Measurements from ENCODE around the gene TECR.

Gene TECR

DNA sequence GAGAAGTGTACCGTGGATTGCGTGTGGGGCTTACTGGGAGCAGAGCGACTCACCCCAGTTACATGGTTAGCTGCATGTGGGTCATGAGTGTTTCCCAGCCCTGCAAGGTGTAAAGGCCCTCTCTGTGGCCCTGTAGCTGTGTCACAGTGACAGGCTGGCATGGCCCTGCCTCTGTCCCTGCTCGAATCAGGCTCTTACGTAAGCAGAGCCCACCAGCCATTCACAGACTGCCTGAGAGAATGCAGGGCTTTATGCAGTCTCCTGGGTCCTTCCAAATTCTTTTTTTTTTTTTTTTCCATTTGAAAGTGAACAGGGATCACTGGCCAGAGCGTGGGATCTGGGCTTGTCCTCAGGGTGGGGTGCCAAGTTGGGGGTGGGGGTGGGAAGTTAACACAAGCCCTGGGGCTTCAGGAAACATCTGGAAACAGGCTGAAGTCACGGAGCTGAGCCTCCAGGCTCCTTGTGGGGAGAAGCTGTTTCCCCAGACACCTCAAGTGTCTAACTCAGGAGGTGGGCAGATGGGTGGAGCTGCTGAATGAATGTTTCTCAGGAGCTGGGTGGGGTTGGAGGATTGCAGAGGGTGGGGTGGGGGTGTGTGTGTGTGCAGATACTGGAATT lies 13.4 kb downstream of the TECR start:
- Histone ChIP-seq H3K9ac (ENCODE audit: low read length) (no peak overlapping the region), H3K4me1 (ENCODE audit: low read length) (no peaks in the 10 kb centered on the region), H3F3A (ENCODE audit: insufficient read depth, low read length) (no peaks in the 10 kb centered on the region), H3K9me2 (replicated peaks; ENCODE audit: insufficient read depth, low read length) (no peaks in the 10 kb centered on the region), H3K27ac (ENCODE audit: low read length) (no peak overlapping the region), H2AFZ (ENCODE audit: low read length) (no peak overlapping the region), H3K27me3 (replicated peaks; ENCODE audit: insufficient read depth, low read length) (no peaks in the 10 kb centered on the region), H3K79me2 (ENCODE audit: low read length) (peaks cover 51% of the 10 kb centered on the region), H3K9me3 (replicated peaks; ENCODE audit: insufficient read depth, low read length) (no peaks in the 10 kb centered on the region), H3K4me2 (ENCODE audit: low read depth, low read length) (no peak overlapping the region), H3K36me3 (replicated peaks; ENCODE audit: insufficient read depth, low read length) (no peaks in the 10 kb centered on the region), H3K4me3 (ENCODE audit: low read length) (no peak overlapping the region), H4K20me1 (ENCODE audit: insufficient read depth, low read length) (no peaks in the 10 kb centered on the region)
- no peak for TF ChIP-seq EZH2phosphoT487 (IDR thresholded peaks at IDR 0.05; ENCODE audit: low read length)
- TF ChIP-seq, protein P1, sequence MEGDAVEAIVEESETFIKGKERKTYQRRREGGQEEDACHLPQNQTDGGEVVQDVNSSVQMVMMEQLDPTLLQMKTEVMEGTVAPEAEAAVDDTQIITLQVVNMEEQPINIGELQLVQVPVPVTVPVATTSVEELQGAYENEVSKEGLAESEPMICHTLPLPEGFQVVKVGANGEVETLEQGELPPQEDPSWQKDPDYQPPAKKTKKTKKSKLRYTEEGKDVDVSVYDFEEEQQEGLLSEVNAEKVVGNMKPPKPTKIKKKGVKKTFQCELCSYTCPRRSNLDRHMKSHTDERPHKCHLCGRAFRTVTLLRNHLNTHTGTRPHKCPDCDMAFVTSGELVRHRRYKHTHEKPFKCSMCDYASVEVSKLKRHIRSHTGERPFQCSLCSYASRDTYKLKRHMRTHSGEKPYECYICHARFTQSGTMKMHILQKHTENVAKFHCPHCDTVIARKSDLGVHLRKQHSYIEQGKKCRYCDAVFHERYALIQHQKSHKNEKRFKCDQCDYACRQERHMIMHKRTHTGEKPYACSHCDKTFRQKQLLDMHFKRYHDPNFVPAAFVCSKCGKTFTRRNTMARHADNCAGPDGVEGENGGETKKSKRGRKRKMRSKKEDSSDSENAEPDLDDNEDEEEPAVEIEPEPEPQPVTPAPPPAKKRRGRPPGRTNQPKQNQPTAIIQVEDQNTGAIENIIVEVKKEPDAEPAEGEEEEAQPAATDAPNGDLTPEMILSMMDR (IDR thresholded peaks at IDR 0.05; ENCODE audit: low read length) = no peak
- no peak for TF ChIP-seq EZH2 (optimal IDR thresholded peaks at IDR 0.05; ENCODE audit: low read depth, low read length)
- no peak for DNase-seq

DNA sequence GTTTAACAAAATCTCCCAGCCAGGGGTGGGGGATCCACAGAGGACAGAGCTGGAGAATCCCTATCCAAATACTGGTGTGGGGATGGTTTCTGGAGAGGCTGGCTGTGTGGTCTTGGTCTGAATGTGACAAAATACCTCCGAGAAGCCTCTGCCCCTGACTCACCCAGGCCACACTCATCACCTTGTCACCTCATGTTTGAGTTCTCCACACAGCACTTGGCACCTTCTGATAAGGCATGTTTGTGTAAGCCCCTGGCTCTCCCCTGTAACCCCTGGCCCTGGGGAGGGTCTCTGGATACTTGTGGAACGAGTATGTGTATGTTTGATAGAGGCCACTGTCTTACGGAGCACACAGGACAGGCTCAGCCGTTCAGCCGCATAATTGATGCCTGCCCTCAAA lies 14.7 kb downstream of the TECR start:
- no peak for DNase-seq
- Histone ChIP-seq H2AFZ (ENCODE audit: low read length) (no peak overlapping the region), H3K4me2 (ENCODE audit: low read depth, low read length) (no peak overlapping the region), H3F3A (ENCODE audit: insufficient read depth, low read length) (no peaks in the 10 kb centered on the region), H3K9ac (ENCODE audit: low read length) (no peak overlapping the region), H3K27ac (ENCODE audit: low read length) (no peak overlapping the region), H3K27me3 (replicated peaks; ENCODE audit: insufficient read depth, low read length) (no peaks in the 10 kb centered on the region), H3K9me2 (replicated peaks; ENCODE audit: insufficient read depth, low read length) (no peaks in the 10 kb centered on the region), H3K9me3 (replicated peaks; ENCODE audit: insufficient read depth, low read length) (no peaks in the 10 kb centered on the region), H3K4me3 (ENCODE audit: low read length) (no peak overlapping the region), H3K4me1 (ENCODE audit: low read length) (no peaks in the 10 kb centered on the region), H3K36me3 (replicated peaks; ENCODE audit: insufficient read depth, low read length) (no peaks in the 10 kb centered on the region), H3K79me2 (ENCODE audit: low read length) (peaks cover 50% of the 10 kb centered on the region), H4K20me1 (ENCODE audit: insufficient read depth, low read length) (no peaks in the 10 kb centered on the region)
- TF ChIP-seq EZH2phosphoT487 (IDR thresholded peaks at IDR 0.05; ENCODE audit: low read length) (no peak), EZH2 (optimal IDR thresholded peaks at IDR 0.05; ENCODE audit: low read depth, low read length) (no peak)
- TF ChIP-seq, protein P1 (IDR thresholded peaks at IDR 0.05; ENCODE audit: low read length) = no peak

DNA sequence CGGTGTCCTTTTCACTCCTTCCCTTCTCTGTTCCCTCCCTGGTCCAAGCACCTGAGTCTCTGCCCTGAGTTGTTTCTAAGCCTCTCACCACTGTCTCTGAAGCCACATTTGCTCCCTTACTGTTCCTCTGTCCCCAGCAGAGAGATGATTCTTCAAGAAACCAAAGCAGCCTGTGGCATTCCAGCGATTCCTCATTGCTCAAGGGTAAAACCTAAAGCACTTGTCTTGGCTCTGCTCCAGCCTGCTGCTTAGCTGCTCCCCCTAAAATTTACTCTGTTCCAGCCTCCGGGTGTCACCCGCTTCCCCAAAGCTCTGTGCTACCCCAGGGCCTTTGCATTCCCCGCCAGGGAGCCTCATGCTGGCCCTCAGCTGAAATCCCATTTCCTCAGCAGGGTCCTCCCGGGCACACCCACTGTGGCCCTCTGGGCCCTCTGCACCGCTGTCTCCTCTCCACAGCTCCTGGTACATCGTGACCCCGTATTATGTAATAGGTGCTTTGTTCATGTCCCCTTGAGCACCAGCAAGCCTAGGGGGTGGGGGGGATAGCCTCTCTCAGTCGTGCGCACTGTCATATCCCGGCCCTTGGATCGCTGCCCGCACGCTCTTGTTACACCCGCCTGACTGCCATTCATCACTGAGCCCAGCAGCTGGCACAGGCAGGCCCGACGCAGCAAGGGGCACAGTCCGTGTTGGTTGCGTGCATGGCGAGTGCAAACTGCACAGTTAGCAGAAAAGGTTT lies 15.8 kb downstream of the TECR start:
- H3K79me2 ChIP-seq (ENCODE audit: low read length) = peaks cover 48% of the 10 kb centered on the region
- no peak overlapping the region for H3K4me3 ChIP-seq (ENCODE audit: low read length)
- no peak overlapping the region for H3K4me2 ChIP-seq (ENCODE audit: low read depth, low read length)
- H4K20me1 ChIP-seq (ENCODE audit: insufficient read depth, low read length) = no peaks in the 10 kb centered on the region
- H3K4me1 ChIP-seq (ENCODE audit: low read length) = no peaks in the 10 kb centered on the region
- H3K36me3 ChIP-seq (replicated peaks; ENCODE audit: insufficient read depth, low read length) = no peaks in the 10 kb centered on the region
- H3K27ac ChIP-seq (ENCODE audit: low read length) = no peak overlapping the region
- DNase-seq = no peak
- no peak overlapping the region for H3K9ac ChIP-seq (ENCODE audit: low read length)
- H2AFZ ChIP-seq (ENCODE audit: low read length) = no peak overlapping the region
- TF ChIP-seq EZH2phosphoT487 (IDR thresholded peaks at IDR 0.05; ENCODE audit: low read length) (no peak), EZH2 (optimal IDR thresholded peaks at IDR 0.05; ENCODE audit: low read depth, low read length) (no peak)
- TF ChIP-seq, protein P1 (IDR thresholded peaks at IDR 0.05; ENCODE audit: low read length) = no peak
- H3K27me3 ChIP-seq (replicated peaks; ENCODE audit: insufficient read depth, low read length) = no peaks in the 10 kb centered on the region
- no peaks in the 10 kb centered on the region for H3F3A ChIP-seq (ENCODE audit: insufficient read depth, low read length)
- no peaks in the 10 kb centered on the region for H3K9me3 ChIP-seq (replicated peaks; ENCODE audit: insufficient read depth, low read length)
- no peaks in the 10 kb centered on the region for H3K9me2 ChIP-seq (replicated peaks; ENCODE audit: insufficient read depth, low read length)

Data from MM.1S (cell line).